Fibroblast of skin of left biceps (primary cell): ENCODE measurements around the gene AREG.
A peak's percentile ranks its signal among the peaks of the same experiment; 100 is the strongest.

Experiments used
- DNase-seq, 2 experiments: peaks; one replicate each; pipeline ENCODE4 v3.0.0-alpha.2; 2013; ENCODE audit warnings: low read depth in 2 of 2

AREG gene

GRCh38 chr4:74463123-74463522 is 18.2 kb downstream of the AREG start:
- DNase-seq: no peak

GRCh38 chr4:74464291-74464690 is 19.4 kb downstream of the AREG start:
- no peak for DNase-seq

- DNase-seq: no peak
Observed at GRCh38 chr4:74466242-74466641, 21.3 kb downstream of the AREG start.

- no peak for DNase-seq
Observed at GRCh38 chr4:74471264-74471663, 26.3 kb downstream of the AREG start.

GRCh38 chr4:74473155-74473811 is 28.3 kb downstream of the AREG start:
- peak; percentile 52 to 53 for DNase-seq

GRCh38 chr4:74474345-74475090 is 29.6 kb downstream of the AREG start:
- no peak for DNase-seq

GRCh38 chr4:74475091-74475800 is 30.3 kb downstream of the AREG start:
- DNase-seq: no peak

- no peak for DNase-seq
Observed at GRCh38 chr4:74475946-74476345, 31.0 kb downstream of the AREG start.

GRCh38 chr4:74479009-74479408 is 34.1 kb downstream of the AREG start:
- DNase-seq: no peak

- no peak for DNase-seq
Observed at GRCh38 chr4:74480267-74480666, 35.3 kb downstream of the AREG start.

- no peak for DNase-seq
Observed at GRCh38 chr4:74481891-74482609, 37.1 kb downstream of the AREG start.

GRCh38 chr4:74483226-74483911 is 38.4 kb downstream of the AREG start:
- no peak for DNase-seq

- DNase-seq: no peak
Observed at GRCh38 chr4:74486905-74487304, 42.0 kb downstream of the AREG start.

- DNase-seq: no peak
Observed at GRCh38 chr4:74487771-74488170, 42.8 kb downstream of the AREG start.

- no peak for DNase-seq
Observed at GRCh38 chr4:74490736-74491135, 45.8 kb downstream of the AREG start.

GRCh38 chr4:74499986-74500781 is 55.2 kb downstream of the AREG start:
- DNase-seq: no peak

GRCh38 chr4:74501579-74501978 is 56.6 kb downstream of the AREG start:
- DNase-seq: peak; percentile 55 to 59

- DNase-seq: no peak
Observed at GRCh38 chr4:74503580-74503979, 58.6 kb downstream of the AREG start.

GRCh38 chr4:74504212-74504611 is 59.3 kb downstream of the AREG start:
- DNase-seq: no peak
